Astrocyte (in vitro differentiated cells and primary cell): Measurements from ENCODE around the gene CLCN7. TPM values are rescaled to one million over a fixed set of nuclear protein-coding genes. Genes with fewer than 3 reads are reported as not detected.

ENCODE experiments used
- DNase-seq: peaks from one replicate; pipeline ENCODE4 v3.0.0-alpha.2; 2010; ENCODE audit warnings: low read depth
- FAIRE-seq: peaks from 2 replicates; lab custom pipeline; 2011; peaks lifted over from hg19 to GRCh38; lab: Jason Lieb, UNC
- H2AFZ ChIP-seq: 2 replicates; pipeline ENCODE4 v1.6.0; 2012; ENCODE audit warnings: low read depth, low read length, inconsistent platforms
- H3K27ac ChIP-seq: 2 replicates; pipeline ENCODE4 v1.5.1; 2011; ENCODE audit warnings: low read depth, low read length, inconsistent platforms
- H3K27me3 ChIP-seq: 2 replicates; pipeline ENCODE4 v1.6.0; 2011; ENCODE audit warnings: low read length, inconsistent platforms; ENCODE audit not compliant: insufficient read depth
- H3K36me3 ChIP-seq: 2 replicates; pipeline ENCODE4 v1.5.1; 2011; ENCODE audit warnings: low read length, inconsistent platforms; ENCODE audit not compliant: insufficient read depth
- H3K4me1 ChIP-seq: 2 replicates; pipeline ENCODE4 v1.5.1; 2011; ENCODE audit warnings: low read length, inconsistent platforms; ENCODE audit not compliant: insufficient read depth
- H3K4me2 ChIP-seq: 2 replicates; pipeline ENCODE4 v1.6.0; 2012; ENCODE audit warnings: low read length, inconsistent platforms
- H3K4me3 ChIP-seq: 2 replicates; pipeline ENCODE4 v1.5.1; 2011; ENCODE audit warnings: low read depth, mild to moderate bottlenecking, low read length, inconsistent platforms; ENCODE audit not compliant: insufficient read depth
- H3K79me2 ChIP-seq: 2 replicates; pipeline ENCODE4 v1.6.0; 2012; ENCODE audit warnings: mild to moderate bottlenecking, low read length, inconsistent platforms; ENCODE audit not compliant: insufficient read depth
- H3K9ac ChIP-seq: 2 replicates; pipeline ENCODE4 v1.6.0; 2012; ENCODE audit warnings: mild to moderate bottlenecking, low read length, inconsistent platforms
- H3K9me3 ChIP-seq: 2 replicates; pipeline ENCODE4 v1.5.1; 2012; ENCODE audit warnings: low read depth, mild to moderate bottlenecking, low read length, inconsistent platforms; ENCODE audit not compliant: insufficient read depth
- H4K20me1 ChIP-seq: 2 replicates; pipeline ENCODE4 v1.6.0; 2012; ENCODE audit warnings: low read length, inconsistent platforms; ENCODE audit not compliant: insufficient read depth
- H3K27ac Mint-ChIP-seq: one replicate; pipeline ENCODE4 v1.8.0; 2021; ENCODE audit warnings: mild to moderate bottlenecking, mixed read lengths; ENCODE audit not compliant: unreplicated experiment
- H3K27me3 Mint-ChIP-seq: one replicate; pipeline ENCODE4 v1.8.0; 2021; ENCODE audit warnings: low read depth, mixed read lengths; ENCODE audit not compliant: unreplicated experiment
- H3K36me3 Mint-ChIP-seq: one replicate; pipeline ENCODE4 v1.8.0; 2021; ENCODE audit warnings: low read depth, mixed read lengths; ENCODE audit not compliant: unreplicated experiment
- H3K4me1 Mint-ChIP-seq: one replicate; pipeline ENCODE4 v1.8.0; 2021; ENCODE audit warnings: low read depth, mixed read lengths; ENCODE audit not compliant: unreplicated experiment
- H3K4me3 Mint-ChIP-seq: one replicate; pipeline ENCODE4 v1.8.0; 2021; ENCODE audit warnings: mild to moderate bottlenecking, moderate library complexity, mixed read lengths; ENCODE audit not compliant: unreplicated experiment
- H3K9me3 Mint-ChIP-seq: one replicate; pipeline ENCODE4 v1.8.0; 2021; ENCODE audit warnings: mild to moderate bottlenecking, mixed read lengths; ENCODE audit not compliant: unreplicated experiment
- CTCF ChIP-seq: IDR thresholded peaks from 2 replicates; pipeline ENCODE4 v1.5.1; 2011; ENCODE audit warnings: low read depth, mild to moderate bottlenecking, inconsistent platforms, low read length, moderate library complexity; ENCODE audit not compliant: insufficient read depth
- EZH2 ChIP-seq: IDR thresholded peaks from 2 replicates; pipeline ENCODE4 v1.6.1; 2012; ENCODE audit warnings: mild to moderate bottlenecking, low read length, inconsistent platforms; ENCODE audit not compliant: insufficient read depth
- total RNA-seq: library from RNA; stranded (reverse); gene quantifications from 2 replicates; pipeline ENCODE4 v1.2.1, GENCODE V29; 2021

Gene CLCN7
- total RNA-seq, 1 donor from 2014 or later: 66.7 TPM

GRCh38 chr16:1426734-1427471 lies 47.9 kb downstream of the CLCN7 start:
- Mint-ChIP-seq H3K9me3 (no peaks in the 10 kb centered on the region), H3K27ac (no peak overlapping the region), H3K4me3 (no peak overlapping the region), H3K4me1 (no peaks in the 10 kb centered on the region), H3K36me3 (no peaks in the 10 kb centered on the region), H3K27me3 (peaks cover 4% of the 10 kb centered on the region)
- no peak for FAIRE-seq
- Histone ChIP-seq H4K20me1 (no peaks in the 10 kb centered on the region), H3K4me1 (no peaks in the 10 kb centered on the region), H3K4me3 (no peak overlapping the region), H3K27me3 (no peaks in the 10 kb centered on the region), H3K36me3 (no peaks in the 10 kb centered on the region), H3K79me2 (no peaks in the 10 kb centered on the region), H3K9ac (no peak overlapping the region), H3K27ac (no peak overlapping the region), H3K9me3 (no peaks in the 10 kb centered on the region), H2AFZ (no peak overlapping the region), H3K4me2 (no peak overlapping the region)
- TF ChIP-seq EZH2: no peak
- no peak for TF ChIP-seq CTCF
- no peak for DNase-seq

GRCh38 chr16:1425616-1426370 lies 49.0 kb downstream of the CLCN7 start:
- Mint-ChIP-seq H3K4me3 (no peak overlapping the region), H3K27me3 (peaks cover 4% of the 10 kb centered on the region), H3K27ac (no peak overlapping the region), H3K36me3 (no peaks in the 10 kb centered on the region), H3K4me1 (no peaks in the 10 kb centered on the region), H3K9me3 (no peaks in the 10 kb centered on the region)
- Histone ChIP-seq H3K27me3 (no peaks in the 10 kb centered on the region), H2AFZ (no peak overlapping the region), H3K9ac (no peak overlapping the region), H3K27ac (no peak overlapping the region), H4K20me1 (no peaks in the 10 kb centered on the region), H3K79me2 (no peaks in the 10 kb centered on the region), H3K4me1 (no peaks in the 10 kb centered on the region), H3K4me2 (no peak overlapping the region), H3K36me3 (no peaks in the 10 kb centered on the region), H3K9me3 (no peaks in the 10 kb centered on the region), H3K4me3 (no peak overlapping the region)
- DNase-seq (no peak), FAIRE-seq (no peak)
- TF ChIP-seq CTCF: no peak
- no peak for TF ChIP-seq EZH2
